Esophagus muscularis mucosa (tissue), 4 donors: ENCODE data around the gene ARHGEF6.

Source experiments
- CTCF ChIP-seq, 3 experiments: fragments of 200-600 bp in 2 of 3; fragments of 450-650 bp in 1 of 3; sonication (generic) in 2 of 3; IDR thresholded peaks; one replicate each; pipeline ENCODE4 v1.5.1; 2017 to 2019; ENCODE audit warnings: antibody characterized with exemption in 3 of 3, mild to moderate bottlenecking in 2 of 3, moderate library complexity in 1 of 3
- EP300 ChIP-seq: sonication (generic); formaldehyde crosslinking; IDR thresholded peaks from one replicate; pipeline ENCODE4 v1.6.1; 2017; ENCODE audit warnings: antibody characterized with exemption
- POLR2A ChIP-seq: fragments of 450-650 bp; IDR thresholded peaks from one replicate; pipeline ENCODE4 v1.6.1; 2017; ENCODE audit warnings: antibody characterized with exemption, moderate library complexity, mild to moderate bottlenecking, low read depth
- POLR2AphosphoS5 ChIP-seq, 2 donors: sonication (generic); formaldehyde crosslinking; IDR thresholded peaks; one replicate each; pipeline ENCODE4 v1.6.1; 2017; ENCODE audit warnings: antibody characterized with exemption in 2 of 2

DNA sequence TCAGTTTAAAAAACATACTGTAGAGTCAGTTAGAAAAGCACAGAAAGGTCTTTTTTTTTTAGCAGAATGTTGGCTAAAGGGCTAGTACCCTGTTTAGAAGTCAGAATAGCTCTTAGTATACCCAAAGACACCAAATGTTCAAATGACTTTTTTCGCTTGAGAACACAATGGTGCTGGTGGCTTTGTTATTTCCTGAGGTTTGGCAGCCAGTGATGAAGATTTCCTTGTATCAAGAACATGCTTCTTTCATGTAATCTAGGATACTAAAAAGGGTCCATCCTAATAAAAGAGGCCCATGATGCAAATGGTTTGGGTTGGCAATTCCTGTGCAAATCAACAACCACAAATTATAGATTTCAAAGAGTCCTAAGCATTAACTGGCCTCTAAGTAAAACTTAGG lies 153.8 kb downstream of the ARHGEF6 start:
- TF ChIP-seq EP300 (no peak), CTCF (IDR thresholded peaks at IDR 0.05) (no peak), POLR2AphosphoS5 (IDR thresholded peaks at IDR 0.05) (no peak), POLR2A (no peak)
